Left renal cortex interstitium (tissue), 4 donors: ENCODE measurements around the gene FBXO45. TPM values are rescaled to one million over a fixed set of nuclear protein-coding genes. Genes with fewer than 3 reads are reported as not detected.
"Not testable (repeated sequence)": the region's sequence is repeated elsewhere in the genome, so short reads cannot be mapped to it uniquely, and the experiment has no call there.

ENCODE experiments used
- DNase-seq, 4 donors: peaks; one replicate each; pipeline ENCODE4 v3.0.0-alpha.2; 2013; ENCODE audit warnings: low read depth in 4 of 4, low spot score in 2 of 4, missing footprints in 1 of 4
- polyA plus RNA-seq, 4 donors: library from polyadenylated mRNA; unstranded; fragments of 120-200 nt; gene quantifications; one replicate each; pipeline ENCODE4 v1.2.1, GENCODE V29; 2013; ENCODE audit not compliant: insufficient read length in 4 of 4

Gene FBXO45
- polyA plus RNA-seq: 10 to 100 TPM; 13.7 to 17.2 (median 15.2) TPM

GRCh38 chr3:196568246-196569002 lies at the start of gene FBXO45, which contains the start of gene WDR53:
Gene FBXO45, plus strand, starts transcription at chr3:196568660. Its CDS starts 325 bp downstream, at chr3:196568985.
Gene WDR53, minus strand, starts transcription at chr3:196568554. Its CDS starts 7,079 bp downstream, at chr3:196561475.
- peak; percentile 62 to 93 (median 84) for DNase-seq

- DNase-seq: no peak
These were observed 49.3 kb upstream of the FBXO45 start for GRCh38 chr3:196518966-196519717.

GRCh38 chr3:196519718-196520082 lies 48.8 kb upstream of the FBXO45 start:
- no peak for DNase-seq

- DNase-seq: not testable (repeated sequence)
These were observed 47.2 kb upstream of the FBXO45 start for GRCh38 chr3:196521291-196521690.

- no peak for DNase-seq
These were observed 44.6 kb upstream of the FBXO45 start for GRCh38 chr3:196523841-196524240.

GRCh38 chr3:196524527-196524926 lies 43.9 kb upstream of the FBXO45 start:
- DNase-seq: no peak

- no peak for DNase-seq
These were observed 43.3 kb upstream of the FBXO45 start for GRCh38 chr3:196525141-196525540.

- peak in 3 of 4 donors; percentile 46 to 64 (median 52) for DNase-seq
These were observed 39.7 kb upstream of the FBXO45 start for GRCh38 chr3:196528639-196529233.

GRCh38 chr3:196531418-196531817 lies 37.0 kb upstream of the FBXO45 start:
- no peak for DNase-seq

- DNase-seq: no peak
These were observed 35.2 kb upstream of the FBXO45 start for GRCh38 chr3:196533260-196533681.

GRCh38 chr3:196537319-196537984 lies 31.0 kb upstream of the FBXO45 start:
- DNase-seq: no peak

GRCh38 chr3:196541684-196542445 lies 26.6 kb upstream of the FBXO45 start:
- no peak for DNase-seq

- no peak for DNase-seq
These were observed 23.9 kb upstream of the FBXO45 start for GRCh38 chr3:196544491-196544992.

- no peak for DNase-seq
These were observed 21.9 kb upstream of the FBXO45 start for GRCh38 chr3:196546537-196546936.

GRCh38 chr3:196547067-196547466 lies 21.4 kb upstream of the FBXO45 start:
- DNase-seq: no peak

GRCh38 chr3:196549312-196549711 lies 19.1 kb upstream of the FBXO45 start:
- DNase-seq: not testable (repeated sequence)

GRCh38 chr3:196550172-196550571 lies 18.3 kb upstream of the FBXO45 start:
- not testable (repeated sequence) for DNase-seq

- no peak for DNase-seq
These were observed 16.2 kb upstream of the FBXO45 start for GRCh38 chr3:196552253-196552652.

GRCh38 chr3:196553551-196553950 lies 14.9 kb upstream of the FBXO45 start:
- DNase-seq: no peak

- no peak for DNase-seq
These were observed 14.3 kb upstream of the FBXO45 start for GRCh38 chr3:196554205-196554604.
